GM08714 (cell line): ENCODE measurements around the gene CSNK2B.

Experiments
- H3K4me3 ChIP-seq: fragments of 200-500 bp; sonication (Bioruptor generic); 2 replicates; pipeline ENCODE4 v1.5.1; 2014; ENCODE audit warnings: mild to moderate bottlenecking, low read length, inconsistent platforms
- ZNF274 ChIP-seq: IDR thresholded peaks from 2 replicates; pipeline ENCODE4 v1.6.1; 2012; ENCODE audit warnings: mild to moderate bottlenecking, low read depth, low read length

The CSNK2B gene

GRCh38 chr6:31665501-31666336 lies at the start of gene CSNK2B:
CSNK2B (plus strand) TSS chr6:31666080; CDS start chr6:31666832, 752 bp downstream.
- no peak for TF ChIP-seq ZNF274
- H3K4me3 ChIP-seq = peak within 1 kb of the TSS; percentile 93

GRCh38 chr6:31617010-31617409 lies 48.9 kb upstream of the CSNK2B start:
- H3K4me3 ChIP-seq = no peak overlapping the region
- TF ChIP-seq ZNF274 = no peak

DNA sequence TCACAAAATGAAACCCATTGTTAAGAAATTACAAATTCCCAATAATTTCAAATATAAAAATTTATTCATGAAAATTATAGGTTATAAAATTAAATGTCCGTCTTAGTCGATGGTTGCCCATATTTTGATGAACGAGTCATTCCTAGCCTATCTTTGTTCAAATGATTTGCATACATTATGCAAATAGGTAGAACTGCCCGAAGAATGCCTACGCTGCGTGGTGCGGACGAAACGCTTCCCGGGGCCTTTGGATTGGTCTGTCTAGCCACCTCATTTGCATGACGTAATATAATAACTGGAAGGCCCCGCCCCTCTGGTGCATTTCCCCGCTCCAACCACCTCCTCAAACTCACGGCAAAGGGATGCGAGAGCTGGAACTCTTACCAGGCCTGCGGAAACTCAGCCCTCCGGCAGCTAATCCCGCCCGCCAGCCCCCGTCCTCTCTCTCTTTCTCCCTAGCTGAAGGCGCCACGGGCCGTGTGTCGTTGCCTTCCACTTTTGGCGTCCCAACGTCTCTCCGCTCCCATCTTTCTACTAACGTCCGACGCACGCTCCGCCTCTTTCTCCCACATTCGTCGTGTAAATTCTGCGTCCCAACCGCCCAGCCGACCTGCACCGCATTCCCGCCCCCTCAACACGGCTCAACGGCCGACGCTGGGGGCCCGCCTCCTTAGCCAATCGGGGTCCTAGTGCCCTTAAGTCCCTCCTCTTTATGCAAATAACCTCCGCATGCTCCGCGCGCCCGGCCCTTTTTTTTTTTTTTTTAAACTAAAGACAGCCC lies 45.9 kb upstream of the CSNK2B start:
- TF ChIP-seq ZNF274 = no peak
- H3K4me3 ChIP-seq = peak overlapping the region; percentile 70

- no peak for TF ChIP-seq ZNF274
Measured at GRCh38 chr6:31620586-31621319, 45.1 kb upstream of the CSNK2B start, which contains the start of gene PRRC2A. PRRC2A (plus strand) TSS chr6:31620715; CDS start chr6:31622790, 2,075 bp downstream.

DNA sequence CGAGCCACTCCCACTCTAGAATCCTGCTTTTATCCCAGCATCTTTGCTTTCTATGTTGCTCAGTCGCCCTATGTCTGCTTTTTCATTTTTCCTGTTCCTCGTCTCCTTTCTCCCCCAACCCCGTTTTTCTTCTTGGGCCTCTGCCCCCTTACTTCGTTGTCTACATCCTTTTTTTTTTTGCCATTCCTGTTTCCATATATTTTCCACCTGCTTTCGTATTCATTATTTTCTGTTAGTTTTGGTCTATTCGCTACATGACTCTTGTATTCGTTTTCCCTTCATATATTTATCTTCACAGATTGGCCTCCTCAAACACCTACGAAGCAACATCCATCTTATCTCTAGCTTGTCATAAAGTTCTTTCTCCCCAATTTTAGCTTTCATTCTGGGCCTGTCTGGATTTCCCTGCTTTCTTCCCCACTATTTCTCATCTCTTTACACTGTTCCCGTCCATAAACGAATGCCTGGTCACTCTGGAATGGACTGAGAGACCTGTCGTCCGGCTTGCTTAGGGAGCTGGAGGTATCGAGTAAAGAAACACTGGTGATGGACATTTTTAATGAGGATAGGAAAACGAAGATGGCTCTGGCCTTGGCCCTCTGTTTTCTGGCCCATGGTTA lies 44.5 kb upstream of the CSNK2B start:
- no peak for TF ChIP-seq ZNF274
- H3K4me3 ChIP-seq = peak overlapping the region; percentile 99

More at GRCh38 chr6:31620586-31621319, 45.1 kb upstream of the CSNK2B start, which contains the start of gene PRRC2A:
- H3K4me3 ChIP-seq = peak within 1 kb of the TSS; percentile 99

- TF ChIP-seq ZNF274 = no peak
- peak overlapping the region; percentile 99 for H3K4me3 ChIP-seq
Measured at GRCh38 chr6:31621991-31622390, 43.9 kb upstream of the CSNK2B start.

GRCh38 chr6:31622684-31623091 lies 43.2 kb upstream of the CSNK2B start:
- no peak for TF ChIP-seq ZNF274
- H3K4me3 ChIP-seq = no peak overlapping the region; the same call in 1 of the 2 replicates

DNA sequence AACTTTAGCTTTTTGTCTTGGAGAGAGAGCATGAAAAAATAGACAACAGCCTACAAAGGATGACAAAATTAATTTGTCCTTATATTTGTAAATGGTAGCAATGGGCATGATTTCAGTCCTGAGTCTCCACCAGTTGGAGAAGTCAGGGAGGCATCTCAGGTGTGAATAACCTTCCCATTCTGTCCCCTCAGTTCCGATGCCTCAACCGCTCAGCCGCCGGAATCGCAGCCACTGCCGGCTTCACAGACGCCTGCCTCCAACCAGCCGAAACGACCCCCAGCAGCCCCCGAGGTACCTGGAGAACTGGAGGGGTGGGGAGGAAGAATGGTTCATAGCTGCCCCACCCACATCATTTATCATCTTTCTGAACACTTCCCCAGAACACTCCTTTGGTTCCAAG lies 41.8 kb upstream of the CSNK2B start:
- no peak for TF ChIP-seq ZNF274
- H3K4me3 ChIP-seq = no peak overlapping the region

DNA sequence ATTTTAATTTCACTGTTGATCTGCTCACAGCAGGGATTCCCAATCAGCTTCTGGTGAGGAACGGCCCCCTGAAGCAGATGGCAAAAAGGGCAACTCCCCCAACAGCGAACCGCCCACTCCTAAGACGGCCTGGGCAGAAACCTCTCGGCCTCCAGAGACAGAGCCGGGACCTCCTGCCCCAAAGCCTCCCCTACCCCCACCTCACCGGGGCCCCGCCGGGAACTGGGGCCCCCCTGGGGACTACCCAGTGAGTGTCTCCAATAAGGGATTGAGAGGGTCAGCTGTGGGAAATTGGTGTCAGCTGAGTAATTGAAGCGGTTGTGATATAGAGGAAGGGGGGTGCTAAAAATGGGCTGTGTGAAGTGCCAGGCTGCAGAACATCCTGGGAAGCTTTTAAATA lies 38.9 kb upstream of the CSNK2B start:
- TF ChIP-seq ZNF274 = no peak
- no peak overlapping the region for H3K4me3 ChIP-seq

DNA sequence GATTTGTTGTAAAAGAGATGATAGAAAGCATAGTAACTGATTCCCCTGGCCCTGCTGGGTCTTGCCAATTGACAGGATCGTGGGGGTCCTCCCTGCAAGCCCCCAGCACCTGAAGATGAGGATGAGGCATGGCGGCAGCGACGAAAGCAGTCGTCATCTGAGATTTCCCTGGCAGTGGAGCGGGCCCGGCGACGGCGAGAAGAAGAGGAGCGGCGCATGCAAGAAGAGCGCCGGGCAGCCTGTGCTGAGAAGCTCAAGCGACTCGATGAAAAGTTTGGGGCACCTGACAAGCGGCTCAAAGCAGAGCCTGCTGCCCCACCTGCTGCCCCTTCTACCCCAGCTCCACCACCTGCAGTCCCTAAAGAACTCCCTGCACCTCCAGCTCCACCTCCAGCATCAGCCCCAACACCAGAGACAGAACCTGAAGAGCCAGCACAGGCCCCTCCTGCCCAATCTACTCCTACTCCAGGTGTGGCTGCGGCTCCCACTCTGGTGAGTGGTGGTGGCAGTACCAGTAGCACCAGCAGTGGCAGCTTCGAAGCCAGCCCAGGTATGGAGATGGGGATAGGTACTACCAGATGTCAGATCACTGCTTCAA lies 38.1 kb upstream of the CSNK2B start:
- no peak for TF ChIP-seq ZNF274
- H3K4me3 ChIP-seq = no peak overlapping the region

GRCh38 chr6:31629014-31629413 lies 36.9 kb upstream of the CSNK2B start:
- no peak overlapping the region for H3K4me3 ChIP-seq
- no peak for TF ChIP-seq ZNF274

GRCh38 chr6:31630177-31630934 lies 35.5 kb upstream of the CSNK2B start:
- no peak overlapping the region for H3K4me3 ChIP-seq
- no peak for TF ChIP-seq ZNF274

DNA sequence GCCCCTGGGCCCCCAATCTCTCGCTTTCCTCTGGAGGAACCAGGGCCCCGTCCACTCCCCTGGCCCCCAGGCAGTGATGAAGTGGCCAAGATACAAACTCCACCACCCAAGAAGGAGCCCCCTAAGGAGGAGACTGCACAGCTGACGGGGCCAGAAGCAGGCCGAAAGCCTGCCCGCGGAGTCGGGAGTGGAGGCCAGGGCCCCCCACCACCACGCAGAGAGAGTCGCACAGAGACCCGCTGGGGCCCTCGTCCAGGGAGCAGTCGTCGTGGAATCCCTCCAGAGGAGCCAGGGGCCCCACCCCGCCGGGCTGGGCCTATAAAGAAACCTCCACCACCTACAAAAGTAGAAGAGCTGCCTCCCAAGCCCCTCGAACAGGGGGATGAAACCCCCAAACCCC lies 34.7 kb upstream of the CSNK2B start:
- no peak overlapping the region for H3K4me3 ChIP-seq
- TF ChIP-seq ZNF274 = no peak
